Cardiac fibroblast (primary cell): ENCODE results near the gene MAOA.

ENCODE experiments used
- DNase-seq, 2 donors: peaks; one replicate each; pipeline versions ENCODE4 v3.0.0 to v3.0.0-alpha.2; 2010; ENCODE audit warnings: low read depth in 2 of 2
- H3K4me3 ChIP-seq, 2 donors: replicated peaks in 1 of 2; 1 replicate in 1 of 2; 2 replicates in 1 of 2; pipeline ENCODE4 v1.5.1; 2011; ENCODE audit warnings: low read depth in 2 of 2, low read length in 2 of 2, mild to moderate bottlenecking in 2 of 2, moderate library complexity in 1 of 2
- TF ChIP-seq, protein P1 (sequence below): IDR thresholded peaks from one replicate; pipeline ENCODE4 v1.5.1; 2011; ENCODE audit warnings: low read depth, mild to moderate bottlenecking, low read length, inconsistent platforms

MAOA gene

DNA sequence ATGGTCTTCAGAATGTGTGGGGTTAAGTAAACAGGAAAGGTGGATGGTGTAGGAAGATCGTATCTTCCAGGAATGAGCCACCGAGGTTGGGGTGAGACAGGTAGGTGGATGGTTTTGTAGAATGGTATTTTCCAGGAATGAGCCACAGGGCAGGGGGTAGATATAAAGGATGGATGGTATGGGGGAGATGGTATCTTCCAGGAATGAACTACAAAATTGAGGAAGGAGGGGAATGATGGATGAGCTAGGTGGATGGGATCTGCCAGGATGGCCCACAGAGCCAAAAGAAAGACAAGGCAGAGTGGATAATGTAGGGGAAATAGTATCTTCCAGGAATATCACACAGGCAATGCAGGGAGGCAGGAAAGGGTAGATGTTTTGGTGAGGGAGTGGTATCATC lies 60.0 kb downstream of the MAOA start:
- H3K4me3 ChIP-seq: no peak overlapping the region
- DNase-seq: no peak
- TF ChIP-seq, protein P1, sequence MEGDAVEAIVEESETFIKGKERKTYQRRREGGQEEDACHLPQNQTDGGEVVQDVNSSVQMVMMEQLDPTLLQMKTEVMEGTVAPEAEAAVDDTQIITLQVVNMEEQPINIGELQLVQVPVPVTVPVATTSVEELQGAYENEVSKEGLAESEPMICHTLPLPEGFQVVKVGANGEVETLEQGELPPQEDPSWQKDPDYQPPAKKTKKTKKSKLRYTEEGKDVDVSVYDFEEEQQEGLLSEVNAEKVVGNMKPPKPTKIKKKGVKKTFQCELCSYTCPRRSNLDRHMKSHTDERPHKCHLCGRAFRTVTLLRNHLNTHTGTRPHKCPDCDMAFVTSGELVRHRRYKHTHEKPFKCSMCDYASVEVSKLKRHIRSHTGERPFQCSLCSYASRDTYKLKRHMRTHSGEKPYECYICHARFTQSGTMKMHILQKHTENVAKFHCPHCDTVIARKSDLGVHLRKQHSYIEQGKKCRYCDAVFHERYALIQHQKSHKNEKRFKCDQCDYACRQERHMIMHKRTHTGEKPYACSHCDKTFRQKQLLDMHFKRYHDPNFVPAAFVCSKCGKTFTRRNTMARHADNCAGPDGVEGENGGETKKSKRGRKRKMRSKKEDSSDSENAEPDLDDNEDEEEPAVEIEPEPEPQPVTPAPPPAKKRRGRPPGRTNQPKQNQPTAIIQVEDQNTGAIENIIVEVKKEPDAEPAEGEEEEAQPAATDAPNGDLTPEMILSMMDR: no peak

DNA sequence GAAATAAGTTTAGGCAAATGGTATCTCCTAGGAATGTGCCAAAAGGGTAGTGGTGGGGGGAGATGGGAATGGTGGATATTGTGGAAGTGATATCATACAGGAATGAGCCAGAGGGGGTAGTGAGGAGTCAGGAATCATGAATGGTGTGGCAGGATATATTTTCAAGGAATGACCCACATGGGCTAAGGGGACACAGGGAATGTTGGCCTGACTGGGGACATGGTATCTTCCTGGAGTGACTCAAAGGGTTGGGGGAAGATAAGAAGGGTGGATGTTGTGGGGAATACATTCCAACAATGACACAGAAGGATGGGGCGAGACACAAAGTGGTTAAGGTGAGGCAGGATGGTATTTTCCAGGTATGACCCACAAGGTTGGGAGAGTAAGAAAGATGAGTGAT lies 60.6 kb downstream of the MAOA start:
- DNase-seq: no peak

DNA sequence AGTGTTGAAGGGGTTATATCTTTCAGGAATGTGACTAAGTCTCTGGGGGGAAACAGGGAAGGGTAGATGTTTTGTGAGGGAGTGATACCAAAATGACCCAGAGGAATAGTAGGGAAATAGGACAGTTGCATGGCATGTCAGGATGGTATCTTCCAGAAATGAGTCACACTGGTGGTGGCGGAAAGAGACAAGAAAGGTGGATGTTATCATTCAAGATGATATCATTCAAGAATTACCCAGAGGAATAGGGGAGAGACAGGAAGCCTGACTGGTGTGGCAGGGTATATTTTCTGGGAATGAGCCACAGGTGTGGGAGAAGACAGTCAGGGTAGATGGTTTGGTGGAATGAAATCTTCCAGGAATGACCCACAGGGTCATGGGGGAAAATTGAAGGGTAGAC lies 61.1 kb downstream of the MAOA start:
- no peak overlapping the region for H3K4me3 ChIP-seq
- TF ChIP-seq, protein P1: no peak
- no peak for DNase-seq

More for the DNA sequence above, 60.6 kb downstream of the MAOA start:
- TF ChIP-seq, protein P1: no peak
- H3K4me3 ChIP-seq: no peak overlapping the region

DNA sequence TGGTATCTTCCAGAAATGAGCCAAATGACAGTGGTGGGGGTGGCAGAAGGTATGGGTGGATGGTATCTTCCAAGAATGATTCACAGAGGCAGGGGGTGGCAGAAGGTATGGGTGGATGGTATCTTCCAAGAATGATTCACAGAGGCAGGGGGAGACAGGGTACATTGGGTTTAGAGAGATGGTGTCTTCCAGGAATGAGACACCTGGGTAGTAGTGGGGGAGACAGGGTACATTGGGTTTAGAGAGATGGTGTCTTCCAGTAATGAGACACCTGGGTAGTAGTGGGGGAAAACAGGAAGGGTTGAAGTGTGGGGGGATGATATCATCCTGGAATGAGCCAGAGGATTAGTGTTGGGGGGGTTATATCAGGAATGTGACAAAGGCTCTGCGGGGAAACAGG lies 62.0 kb downstream of the MAOA start:
- DNase-seq: no peak
- TF ChIP-seq, protein P1: no peak

DNA sequence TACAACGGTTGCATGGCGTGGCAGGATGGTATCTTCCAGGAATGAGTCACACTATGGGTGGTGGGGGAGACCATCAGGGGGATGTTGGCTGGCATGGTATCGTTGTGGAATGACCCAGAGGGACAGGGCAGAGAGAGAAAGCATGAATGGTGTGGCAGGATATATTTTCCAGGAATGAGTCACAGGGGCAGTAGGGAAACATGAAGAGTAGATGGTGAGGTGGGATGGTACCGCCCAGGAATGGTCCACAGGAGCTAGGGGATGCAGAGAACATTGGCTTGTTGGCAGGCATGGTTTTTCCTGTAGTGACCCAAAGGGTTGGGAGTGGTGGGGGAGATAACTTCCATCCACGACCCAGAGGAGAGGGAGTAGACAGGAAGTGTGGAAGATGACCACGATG lies 62.4 kb downstream of the MAOA start:
- H3K4me3 ChIP-seq: no peak overlapping the region
- TF ChIP-seq, protein P1: no peak
- DNase-seq: no peak

More for the DNA sequence above, 62.0 kb downstream of the MAOA start:
- H3K4me3 ChIP-seq: no peak overlapping the region

- no peak for DNase-seq
- no peak overlapping the region for H3K4me3 ChIP-seq
- TF ChIP-seq, protein P1: no peak
Measured at GRCh38 chrX:43718956-43719355, 62.9 kb downstream of the MAOA start.

DNA sequence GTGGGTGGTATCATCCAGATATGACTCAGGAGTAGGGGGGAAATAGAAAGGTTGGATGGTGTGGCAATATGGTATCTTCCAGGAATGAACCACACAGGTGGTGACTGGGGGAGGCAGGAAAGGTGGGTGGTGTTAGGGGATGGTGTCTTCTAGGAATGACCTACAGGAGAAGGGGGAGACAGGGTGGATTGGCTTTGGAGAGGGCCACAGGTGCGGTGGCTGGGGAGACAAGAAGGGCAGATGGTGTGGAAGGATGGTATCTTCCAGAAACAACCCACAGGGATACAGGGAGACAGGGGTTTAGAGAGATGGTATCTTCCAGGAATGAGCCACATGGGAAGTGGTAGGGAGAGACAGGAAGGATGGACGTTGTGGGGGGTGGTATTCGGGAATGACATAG lies 64.0 kb downstream of the MAOA start:
- no peak overlapping the region for H3K4me3 ChIP-seq
- DNase-seq: no peak
- TF ChIP-seq, protein P1: no peak
